Stimulated activated CD8-positive, alpha-beta memory T cell treated with anti-CD3 and anti-CD28 coated beads, Interleukin-7, amount 100 ng/mL, for 24 hours (primary cell): ENCODE results near the gene TMEM125.

Experiments
- DNase-seq: peaks from one replicate; pipeline ENCODE4 v3.0.0-alpha.2; 2020; ENCODE audit warnings: low read depth

Gene TMEM125

GRCh38 chr1:43274125-43274803 is 4.5 kb downstream of the TMEM125 start:
- no peak for DNase-seq

DNA sequence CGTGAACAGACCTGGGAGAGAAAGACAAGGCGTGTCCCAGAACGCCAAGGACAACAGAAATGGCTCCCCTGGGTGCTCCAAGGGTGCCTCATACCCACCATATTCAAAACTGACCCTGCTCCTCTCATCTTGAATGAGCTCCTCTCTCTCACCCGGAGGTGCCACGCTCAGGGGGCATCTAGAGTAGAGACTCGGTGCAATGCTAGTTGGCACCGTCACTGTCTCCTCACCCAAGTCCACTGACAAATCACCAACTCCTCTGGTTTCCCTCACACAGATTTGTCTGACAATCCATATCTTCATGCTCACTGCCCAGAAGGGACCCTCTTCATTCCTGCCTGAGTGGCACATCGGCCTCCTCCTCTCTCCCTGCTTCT is 5.0 kb downstream of the TMEM125 start:
- no peak for DNase-seq

DNA sequence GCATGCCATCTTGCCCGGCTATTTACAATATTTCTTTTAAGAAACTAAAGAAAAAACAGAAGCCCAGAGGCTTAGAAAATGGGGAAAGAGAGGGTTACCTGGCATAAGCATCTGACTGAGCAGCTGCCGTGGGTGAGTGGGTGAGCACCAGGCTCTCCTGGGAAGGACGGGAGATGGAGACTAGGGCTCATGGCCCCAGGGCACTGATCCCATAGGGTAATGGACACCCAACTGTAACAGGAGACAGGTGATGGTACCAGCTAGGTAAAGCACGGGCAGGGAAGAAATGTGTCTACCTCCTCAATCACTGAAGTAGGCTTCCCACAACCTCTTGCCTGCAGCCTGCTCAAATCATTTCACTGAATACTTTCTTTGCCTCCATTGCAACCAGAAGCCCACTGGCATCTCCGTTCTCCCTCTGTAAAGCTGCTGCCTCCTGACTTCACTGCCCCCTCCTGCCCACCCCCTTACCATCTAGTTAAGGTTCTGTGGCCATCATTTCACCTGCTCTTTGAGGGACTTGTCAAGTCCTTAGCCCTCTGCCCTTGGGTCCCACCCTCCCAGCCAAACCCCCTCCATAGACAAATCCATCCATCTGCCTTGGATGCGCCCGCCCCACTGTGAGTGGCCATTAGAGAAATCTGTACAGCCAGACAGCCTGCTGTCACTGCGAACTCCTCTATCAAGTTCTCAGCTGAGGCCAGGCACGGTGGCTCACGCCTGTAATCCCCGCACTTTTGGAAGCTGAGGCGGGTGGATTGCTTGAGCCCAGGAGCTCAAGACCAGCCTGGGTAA is 6.2 kb downstream of the TMEM125 start:
- DNase-seq = no peak

GRCh38 chr1:43276673-43277072 is 6.9 kb downstream of the TMEM125 start:
- DNase-seq = no peak

- DNase-seq = no peak
Observed at GRCh38 chr1:43277116-43277876, 7.5 kb downstream of the TMEM125 start.

DNA sequence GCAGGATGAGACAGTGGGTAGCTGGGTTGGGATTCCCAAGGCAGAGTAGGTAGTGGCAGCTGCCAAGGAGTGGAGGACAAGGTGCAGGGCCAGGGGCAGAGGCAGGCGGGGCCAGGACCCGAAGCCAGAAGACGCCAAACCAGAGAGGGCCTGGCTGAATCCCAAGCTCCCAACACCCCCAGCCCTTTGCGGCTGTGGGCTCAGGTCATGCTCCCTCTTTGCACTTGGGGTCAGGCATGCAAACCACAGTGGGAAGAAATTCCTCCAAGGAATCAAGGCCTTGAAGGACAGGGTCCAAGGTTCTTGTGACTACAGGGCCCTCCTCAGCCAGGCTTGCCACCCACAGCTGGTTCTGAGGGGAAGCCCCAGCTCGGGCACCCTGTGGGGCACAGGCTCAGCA is 9.4 kb downstream of the TMEM125 start:
- DNase-seq = no peak

- no peak for DNase-seq
Observed at GRCh38 chr1:43279666-43280065, 9.9 kb downstream of the TMEM125 start.

DNA sequence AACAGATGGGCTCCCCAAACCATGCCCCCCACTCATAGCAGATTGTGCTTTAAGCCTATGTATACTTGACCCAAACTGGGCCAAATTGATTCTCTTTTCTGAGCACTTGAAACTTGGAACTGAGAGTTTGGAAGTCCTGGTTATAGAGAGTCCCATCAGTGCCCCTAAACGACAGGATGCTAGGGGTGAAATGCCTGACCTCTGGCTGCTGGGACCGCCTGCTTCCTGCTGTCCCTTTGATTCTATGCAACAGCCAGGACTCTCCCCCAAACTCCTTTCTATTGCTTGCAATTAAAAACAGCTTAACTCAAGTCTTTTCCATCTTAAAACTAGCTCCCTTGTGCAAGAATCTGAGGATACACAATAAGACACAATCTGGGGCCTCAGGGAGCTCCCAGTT is 10.9 kb downstream of the TMEM125 start:
- DNase-seq = no peak

DNA sequence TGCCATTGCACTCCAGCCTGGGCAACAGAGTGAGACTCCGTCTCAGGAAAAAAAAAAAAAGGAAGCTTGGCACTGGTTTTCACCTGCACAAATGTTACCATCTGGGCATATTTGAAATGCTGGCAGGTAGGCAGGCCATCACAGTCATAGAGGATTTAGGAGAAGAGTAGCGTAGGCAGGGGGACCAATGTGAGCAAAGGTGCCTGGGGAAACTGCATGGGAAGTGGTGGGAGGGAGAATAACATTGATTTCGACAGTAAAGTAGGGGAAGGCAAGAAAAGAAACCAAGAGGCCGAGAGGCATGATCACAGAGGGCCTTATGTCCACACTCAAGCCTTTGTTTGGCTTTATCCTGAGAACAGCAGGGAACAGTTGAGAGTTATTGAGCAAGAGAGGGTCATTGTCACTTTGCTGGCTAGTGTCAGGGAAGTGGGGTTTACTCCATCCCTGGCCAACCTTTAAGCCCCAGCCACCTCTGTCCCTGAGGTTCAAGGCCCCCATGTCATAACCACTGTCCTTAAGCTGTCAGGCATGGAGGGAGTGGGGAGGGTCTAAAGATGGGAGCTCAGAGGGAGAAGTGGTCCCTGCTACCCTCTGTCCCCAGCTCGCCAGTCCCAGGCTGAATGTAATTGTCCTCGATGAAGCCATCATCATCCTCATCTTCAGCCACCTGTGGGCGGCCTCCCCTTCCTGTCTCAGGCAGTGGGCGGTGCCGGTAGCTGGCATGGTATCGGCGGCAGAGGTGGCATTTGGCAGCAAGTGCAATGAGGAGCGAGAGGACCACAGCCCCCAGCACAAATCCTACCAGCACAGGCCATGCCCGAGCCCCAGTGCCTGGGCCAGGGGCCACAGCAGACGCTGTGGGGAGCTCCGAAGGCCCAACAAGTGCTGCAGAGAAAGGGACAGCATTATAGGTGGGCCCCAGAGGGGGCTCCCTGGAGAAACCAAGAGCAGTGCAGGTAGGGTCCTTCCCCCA is 12.7 kb downstream of the TMEM125 start:
- no peak for DNase-seq

DNA sequence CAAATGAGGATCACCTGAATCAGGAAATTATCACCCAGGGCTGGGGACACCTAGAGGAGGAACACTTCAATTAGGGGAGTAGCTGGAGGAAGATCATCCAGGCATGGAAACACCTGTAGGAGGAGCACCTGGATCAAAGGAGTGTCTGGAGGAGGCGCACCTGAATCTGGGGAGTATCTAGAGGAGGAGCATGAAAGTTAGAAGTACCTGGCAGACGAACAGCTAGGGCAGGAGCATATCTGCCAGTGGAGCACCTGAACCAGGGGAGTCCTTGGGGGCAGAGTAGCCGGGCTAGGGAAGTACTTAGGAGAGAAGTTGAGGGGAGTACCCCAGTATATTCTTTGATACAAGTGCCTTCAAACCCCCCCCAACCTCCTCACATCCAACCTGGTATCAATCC is 14.3 kb downstream of the TMEM125 start:
- DNase-seq = no peak

DNA sequence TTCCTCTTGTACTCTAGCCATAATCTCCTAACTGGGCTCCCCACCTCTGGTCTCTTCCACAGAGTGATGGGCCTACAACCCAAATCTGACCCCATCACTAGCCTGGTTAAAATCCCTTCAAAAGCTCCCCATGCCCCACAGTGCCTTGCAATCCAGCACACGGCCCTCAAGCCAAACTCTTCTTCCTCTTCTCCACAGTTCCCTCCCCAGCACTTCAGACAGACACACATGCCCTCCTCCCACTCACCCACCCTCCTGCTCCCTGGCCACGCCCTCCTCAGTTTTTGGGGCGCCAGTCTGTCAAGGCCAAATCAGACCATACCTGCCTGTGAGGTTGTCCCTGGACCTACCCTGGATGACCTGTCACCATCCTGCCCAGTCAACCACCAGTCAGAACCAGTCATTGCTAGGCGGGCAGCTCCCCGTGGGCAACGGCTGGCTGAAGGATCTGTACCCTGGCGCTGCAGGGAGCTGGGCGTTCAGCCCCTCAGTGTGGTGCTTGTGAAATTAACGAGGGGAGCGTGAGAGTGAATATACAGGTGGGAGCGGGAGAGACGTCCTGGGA is 14.8 kb downstream of the TMEM125 start:
- DNase-seq = no peak

- DNase-seq = no peak
Observed at GRCh38 chr1:43285269-43285990, 15.6 kb downstream of the TMEM125 start, which contains the start of gene C1orf210. TSS of gene C1orf210 (minus strand) at chr1:43285581. CDS start at chr1:43283270, 2,311 bp downstream.

- no peak for DNase-seq
Observed at GRCh38 chr1:43286115-43286514, 16.3 kb downstream of the TMEM125 start.

DNA sequence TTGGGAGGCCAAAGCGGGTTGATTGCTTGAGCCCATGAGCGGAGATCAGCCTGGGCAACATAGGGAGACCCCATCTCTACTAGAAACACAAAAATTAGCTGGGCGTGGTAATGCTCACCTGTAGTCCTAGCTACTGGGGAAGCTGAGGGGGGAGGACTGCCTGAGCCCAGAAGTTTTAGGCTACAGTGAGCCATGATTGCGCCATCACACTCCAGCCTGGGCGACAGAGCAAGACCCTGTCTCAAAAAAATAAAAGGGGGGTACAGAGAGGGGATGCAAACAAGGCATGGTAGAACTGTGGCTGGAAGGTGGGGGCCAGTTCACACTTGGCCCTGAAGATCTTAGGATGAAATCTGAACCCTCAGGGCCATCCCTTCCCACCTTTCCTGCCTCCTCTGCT is 16.8 kb downstream of the TMEM125 start:
- no peak for DNase-seq

- DNase-seq = no peak
Observed at GRCh38 chr1:43288058-43288784, 18.4 kb downstream of the TMEM125 start.

GRCh38 chr1:43288785-43289706 is 19.3 kb downstream of the TMEM125 start:
- no peak for DNase-seq

DNA sequence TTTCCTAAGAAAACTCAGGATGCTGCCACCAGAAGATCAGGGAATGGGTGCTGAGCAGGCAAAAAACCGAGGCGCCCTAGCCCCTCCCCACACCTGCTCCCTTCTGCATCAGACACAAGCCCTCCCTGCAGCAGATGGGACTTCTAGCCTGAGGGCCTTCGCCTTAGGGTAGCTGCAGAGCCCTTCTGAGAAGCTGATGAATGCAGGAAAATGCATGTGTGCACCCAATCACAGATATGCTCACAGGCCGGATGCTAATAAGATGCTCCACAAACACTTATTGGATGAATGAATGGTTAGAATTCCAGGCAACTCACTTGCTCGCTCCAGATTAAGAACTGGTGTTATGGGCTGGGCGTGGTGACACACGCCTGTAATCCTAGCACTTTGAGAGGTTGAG is 22.4 kb downstream of the TMEM125 start:
- no peak for DNase-seq

DNA sequence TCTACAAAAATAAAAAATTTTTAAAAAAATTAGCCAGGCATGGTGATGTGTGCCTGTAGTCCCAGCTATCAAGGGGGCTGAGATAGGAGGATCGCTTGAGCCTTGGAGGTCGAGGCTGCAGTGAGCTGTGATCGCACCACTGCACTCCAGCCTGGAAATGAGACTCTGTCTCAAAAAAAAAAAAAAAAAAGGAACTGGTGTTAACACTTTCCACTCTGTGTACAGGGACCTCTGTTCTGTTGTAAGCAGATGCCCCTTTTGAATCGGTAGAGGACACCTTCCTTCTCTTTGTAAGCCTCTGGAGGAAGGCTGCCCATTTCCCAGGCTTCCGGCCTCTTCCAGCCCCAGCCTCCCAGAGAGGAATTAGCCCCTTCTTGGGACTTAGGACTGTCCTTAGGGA is 22.9 kb downstream of the TMEM125 start:
- DNase-seq = no peak

DNA sequence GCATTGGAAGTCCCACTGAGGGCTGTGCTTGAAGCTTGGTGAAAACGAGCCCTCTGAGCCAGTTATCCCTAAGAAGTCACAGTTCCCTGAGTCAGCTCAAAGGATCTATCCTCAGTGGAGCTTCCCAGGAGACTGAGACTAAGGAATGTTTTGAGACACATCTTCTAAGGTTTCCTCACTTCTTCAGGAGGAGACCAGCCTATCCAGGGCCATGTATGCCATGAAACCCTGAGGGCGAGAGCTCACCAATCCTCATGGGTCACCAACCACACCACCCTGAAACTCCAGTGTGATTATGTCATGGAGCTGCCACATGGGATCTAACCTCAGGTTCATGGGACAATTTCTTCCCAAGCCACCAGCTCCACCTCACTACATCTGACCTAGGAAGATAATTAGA is 23.4 kb downstream of the TMEM125 start:
- no peak for DNase-seq
